K562 (cell line): ENCODE data around the gene HLCS. TPM values are rescaled to one million over a fixed set of nuclear protein-coding genes. Genes with fewer than 3 reads are reported as not detected.
A peak's percentile ranks its signal among the peaks of the same experiment; 100 is the strongest.

Source experiments
- ATAC-seq: fragments of 200-7000 bp; cut with Tn5 transposase; 3 replicates; pipeline ENCODE4 v1.9.1; 2020; ENCODE audit warnings: moderate library complexity
- BruUV-seq: library from RNA; stranded (reverse); fragments of 400-500 nt; replicated peaks from 2 replicates; lab custom pipeline; 2021; lab: Mats Ljungman, UMichigan
- CTCF ChIA-PET: fragments of 300-600 bp; formaldehyde crosslinking; extraction: SDS; loops from one replicate; lab custom pipeline; 2021; ENCODE audit warnings: low intra/inter-chr PET ratio; lab: Yijun Ruan, JAX
- POLR2A ChIA-PET: fragments of 300-600, 350-650 bp; sonication (Branson Sonifier 250); formaldehyde crosslinking; extraction: SDS; loops from one replicate; lab custom pipeline; 2021; ENCODE audit warnings: antibody characterized with exemption, inconsistent platforms; lab: Yijun Ruan, JAX
- DNase-seq, 4 experiments: peaks; one replicate each; pipeline versions ENCODE4 v3.0.0 to v3.0.0-alpha.2; 2011 to 2018; ENCODE audit warnings: low spot score in 3 of 4, mixed read lengths in 3 of 4; ENCODE audit errors: extremely low read depth in 1 of 4
- FAIRE-seq: peaks from 2 replicates; lab custom pipeline; 2011; peaks lifted over from hg19 to GRCh38; lab: Jason Lieb, UNC
- H2AFZ ChIP-seq: 2 replicates; pipeline ENCODE4 v1.6.0; 2011; ENCODE audit warnings: low read depth, low read length, control low read depth, inconsistent platforms
- H3K27ac ChIP-seq: fragments of 200-600 bp; 3 replicates; pipeline ENCODE4 v1.8.0; 2011; ENCODE audit warnings: low read depth, mild to moderate bottlenecking, control low read depth, inconsistent platforms, low read length, moderate library complexity, mixed read lengths; ENCODE audit errors: extremely low read depth
- H3K27me3 ChIP-seq, 2 experiments: fragments of 300-600 bp in 1 of 2; 2 replicates in 1 of 2; 3 replicates in 1 of 2; pipeline versions ENCODE4 v1.6.0 to v1.8.0; 2011; ENCODE audit warnings: inconsistent platforms in 2 of 2, low read length in 2 of 2, mild to moderate bottlenecking in 1 of 2, mixed read lengths in 1 of 2, moderate library complexity in 1 of 2; ENCODE audit not compliant: control insufficient read depth in 2 of 2, insufficient read depth in 2 of 2
- H3K36me3 ChIP-seq: fragments of 300-600 bp; 3 replicates; pipeline ENCODE4 v1.8.0; 2011; ENCODE audit warnings: mild to moderate bottlenecking, low read length, inconsistent platforms; ENCODE audit not compliant: control insufficient read depth, insufficient read depth
- H3K4me1 ChIP-seq, 2 experiments: fragments of 200-600 bp in 1 of 2; replicated peaks in 1 of 2; 2 replicates in 1 of 2; 3 replicates in 1 of 2; pipeline versions ENCODE4 v1.5.1 to v1.8.0; 2011; ENCODE audit warnings: inconsistent platforms in 2 of 2, low read length in 2 of 2, mild to moderate bottlenecking in 1 of 2, mixed read lengths in 1 of 2, moderate library complexity in 1 of 2; ENCODE audit not compliant: control insufficient read depth in 2 of 2, insufficient read depth in 2 of 2
- H3K4me2 ChIP-seq: 2 replicates; pipeline ENCODE4 v1.6.1; 2011; ENCODE audit warnings: low read length, control low read depth, inconsistent platforms, mixed read lengths; ENCODE audit not compliant: insufficient read depth
- H3K4me3 ChIP-seq: fragments of 200-600 bp; sonication (generic), shearing (Covaris generic); 2 replicates; pipeline ENCODE4 v1.5.1; 2016; ENCODE audit warnings: control low read depth, inconsistent platforms
- H3K79me2 ChIP-seq: fragments of 200-600 bp; 3 replicates; pipeline ENCODE4 v1.8.0; 2011; ENCODE audit warnings: low read length, inconsistent platforms; ENCODE audit not compliant: control insufficient read depth, insufficient read depth
- H3K9ac ChIP-seq, 2 experiments: 2 replicates each; pipeline versions ENCODE4 v1.6.0 to v1.6.1; 2011; ENCODE audit warnings: low read depth in 2 of 2, low read length in 2 of 2, control low read depth in 1 of 2, inconsistent platforms in 1 of 2, mild to moderate bottlenecking in 1 of 2, mixed read lengths in 1 of 2; ENCODE audit not compliant: insufficient read depth in 1 of 2
- H3K9me1 ChIP-seq: one replicate; pipeline ENCODE4 v1.6.0; 2011; ENCODE audit warnings: inconsistent platforms, mild to moderate bottlenecking, low read length, moderate library complexity; ENCODE audit not compliant: control insufficient read depth, insufficient read depth
- H3K9me3 ChIP-seq: replicated peaks from 2 replicates; pipeline ENCODE4 v1.5.1; 2011; ENCODE audit warnings: low read depth, low read length, inconsistent platforms; ENCODE audit not compliant: control insufficient read depth, insufficient read depth
- H4K20me1 ChIP-seq: replicated peaks from 2 replicates; pipeline ENCODE4 v1.6.1; 2011; ENCODE audit warnings: low read length, inconsistent platforms, mixed read lengths; ENCODE audit not compliant: control insufficient read depth, insufficient read depth
- E2F5 ChIP-seq: sonication (generic); formaldehyde crosslinking; IDR thresholded peaks from 2 replicates; pipeline ENCODE4 v1.8.0; 2022; ENCODE audit warnings: mild to moderate bottlenecking, missing genetic modification reagents
- ETV5 ChIP-seq: sonication (generic); formaldehyde crosslinking; IDR thresholded peaks from 2 replicates; pipeline ENCODE4 v1.4.0; 2020; ENCODE audit warnings: low read depth, mild to moderate bottlenecking, missing genetic modification reagents
- GTF2B ChIP-seq: IDR thresholded peaks from 2 replicates; pipeline ENCODE4 v1.6.1; 2011; ENCODE audit not compliant: insufficient read length; ENCODE audit errors: extremely low read depth
- HNRNPUL1 ChIP-seq: fragments of 200-400 bp; formaldehyde crosslinking; IDR thresholded peaks from 2 replicates; pipeline ENCODE4 v1.6.1; 2017; ENCODE audit warnings: low read length
- NFIC ChIP-seq: fragments of 450-650 bp; IDR thresholded peaks from 2 replicates; pipeline ENCODE4 v1.6.1; 2017; ENCODE audit warnings: mild to moderate bottlenecking, inconsistent platforms
- NFIX ChIP-seq: fragments of 250-450 bp; sonication (Bioruptor Pico); IDR thresholded peaks from 2 replicates; pipeline ENCODE4 v1.4.0; 2020; ENCODE audit warnings: low read depth, mild to moderate bottlenecking, moderate library complexity
- NR2C2 ChIP-seq, 2 experiments: fragments of 200-800 bp in 1 of 2; sonication (Bioruptor generic) in 1 of 2; sonication (generic) in 1 of 2; formaldehyde crosslinking in 1 of 2; IDR thresholded peaks; 2 replicates each; pipeline versions ENCODE4 v1.6.1 to v1.8.0; 2016 to 2022; ENCODE audit warnings: mild to moderate bottlenecking in 1 of 2, missing compliant biosample characterization in 1 of 2, missing genetic modification characterization in 1 of 2, missing genetic modification reagents in 1 of 2
- RAD51 ChIP-seq: fragments of 450-650 bp; IDR thresholded peaks from 2 replicates; pipeline ENCODE4 v1.7.1; 2016; ENCODE audit warnings: low read depth, mild to moderate bottlenecking, borderline replicate concordance
- SREBF1 ChIP-seq: fragments of 150-350 bp; IDR thresholded peaks from 2 replicates; pipeline ENCODE4 v1.6.1; 2014; ENCODE audit warnings: antibody characterized with exemption, low read depth, low read length, borderline replicate concordance
- THAP7 ChIP-seq: fragments of 250-450 bp; sonication (Bioruptor Pico); IDR thresholded peaks from 2 replicates; pipeline ENCODE4 v1.5.0; 2021
- USF1 ChIP-seq: sonication (generic); formaldehyde crosslinking; IDR thresholded peaks from 2 replicates; pipeline ENCODE4 v1.9.0; 2022; ENCODE audit warnings: mild to moderate bottlenecking, missing genetic modification reagents
- ZNF134 ChIP-seq: fragments of 250-450 bp; sonication (Bioruptor Pico); conservative IDR thresholded peaks from 2 replicates; pipeline ENCODE4 v1.4.0; 2020
- ZNF717 ChIP-seq: fragments of 250-450 bp; sonication (Bioruptor Pico); IDR thresholded peaks from 2 replicates; pipeline ENCODE4 v1.5.0; 2021
- WGBS: fragments of 100-300 bp; shearing (Covaris generic); methylation state at CpG from one replicate; pipeline ENCODE4 v1.1.6; 2016; ENCODE audit warnings: low coverage, mixed read lengths; ENCODE audit not compliant: insufficient coverage; ENCODE audit errors: missing lambda C conversion rate; 5-methylcytosine and 5-hydroxymethylcytosine counted together
- in situ Hi-C: fragments of 300-500 bp; cut with MboI; formaldehyde crosslinking; loops from 4 replicates; pipeline ENCODE4 v1.15.0; 2018; ENCODE audit warnings: inconsistent platforms, mixed read lengths
- intact Hi-C: fragments of 100-400 bp; cut with micrococcal nuclease; formaldehyde crosslinking; loops from 2 replicates; pipeline ENCODE4 v1.14.2; 2022
- polyA plus RNA-seq, 8 experiments: library from polyadenylated mRNA; depleted of rRNA in 4 of 8; stranded (reverse) in 5 of 8; unstranded in 3 of 8; fragments of >200 nt; fragmentation: Nextera tagmentation in 2 of 8; fragmentation: Illumina TruSeq in 1 of 8; extraction: Ambion mirVana in 2 of 8; extraction: Trizol in 1 of 8; gene quantifications; 2 replicates each; pipeline versions ENCODE4 v1.2.1 to v1.2.3, GENCODE V29; 2011 to 2014; ENCODE audit warnings: inconsistent platforms in 1 of 8, missing spikeins in 1 of 8
- total RNA-seq, 7 experiments: library from RNA; depleted of rRNA in 6 of 7; stranded (reverse); fragments of >200 nt in 6 of 7; fragmentation: Illumina TruSeq in 2 of 7; extraction: Trizol in 2 of 7; gene quantifications; 2 replicates each; pipeline versions ENCODE4 v1.2.1 to v1.2.3, GENCODE V29; 2011 to 2021; ENCODE audit warnings: low replicate concordance in 1 of 7

Gene HLCS
- total and polyA plus RNA-seq, 9 of the 15 experiments (the other 6 are each of a cell fraction or from before 2014, with no cell fraction given): 3.0 to 21.5 (median 17.1) TPM

GRCh38 chr21:36776981-36777617, 189.4 kb downstream of the HLCS start:
- no peak for FAIRE-seq
- in situ Hi-C loops: no loop called here
- CTCF ChIA-PET: no interaction called here
- WGBS: 27% methylated on average over 10 of the region's 10 CpGs
- no peaks in the 10 kb centered on the region for H3K9me3 ChIP-seq
- intact Hi-C loops: no loop called here
- no peaks in the 10 kb centered on the region for H3K79me2 ChIP-seq
- POLR2A ChIA-PET: interaction anchor here (0.9 kb wide), 1 partner anchor 24 kb away, joined by 3 read pairs; no protein-coding TSS in a partner anchor
- H3K9me1 ChIP-seq: no peaks in the 10 kb centered on the region
- no peaks in the 10 kb centered on the region for H4K20me1 ChIP-seq
- no peak for TF ChIP-seq RAD51
- peak; percentile 75 for TF ChIP-seq NFIC
- TF ChIP-seq NFIX: 0 out of 2 replicates have a peak, but pooled peaks have one; percentile 20
- TF ChIP-seq USF1 (CRISPR knock-in tag): no peak
- no peak overlapping the region for H3K27ac ChIP-seq
- no peak for DNase-seq
- H3K36me3 ChIP-seq: no peaks in the 10 kb centered on the region
- H3K4me2 ChIP-seq: no peak overlapping the region
- no peak overlapping the region for H3K4me3 ChIP-seq
- H3K4me1 ChIP-seq: 0 out of 5 replicates have a peak, but pooled peaks cover 0 to 3% of the 10 kb centered on the region in 2 experiments
- BruUV-seq: no TSS peak
- no peak overlapping the region for H3K9ac ChIP-seq
- H3K27me3 ChIP-seq: no peaks in the 10 kb centered on the region
- no peak for ATAC-seq
- H2AFZ ChIP-seq: no peak overlapping the region

- Histone ChIP-seq H4K20me1 (no peaks in the 10 kb centered on the region), H3K27me3 (no peaks in the 10 kb centered on the region), H3K9me1 (no peaks in the 10 kb centered on the region), H3K79me2 (no peaks in the 10 kb centered on the region), H3K27ac (no peak overlapping the region), H2AFZ (no peak overlapping the region), H3K4me2 (no peak overlapping the region), H3K36me3 (no peaks in the 10 kb centered on the region), H3K9me3 (no peaks in the 10 kb centered on the region), H3K4me3 (no peak overlapping the region), H3K4me1 (0 out of 5 replicates have a peak, but pooled peaks cover 0 to 3% of the 10 kb centered on the region in 2 experiments), H3K9ac (no peak overlapping the region)
- FAIRE-seq (no peak), ATAC-seq (0 out of 3 replicates have a peak, but pooled peaks have one; percentile 38), DNase-seq (no peak)
- ChIA-PET CTCF (no interaction called here), POLR2A (interaction anchor here (1.6 kb wide), 1 partner anchor 13 kb away, joined by 4 read pairs; no protein-coding TSS in a partner anchor)
- intact Hi-C loops (no loop called here), in situ Hi-C loops (no loop called here)
- 36% methylated on average over 8 of the region's 8 CpGs for WGBS
- no TSS peak for BruUV-seq
- TF ChIP-seq SREBF1 (no peak), GTF2B (no peak), ETV5 (CRISPR knock-in tag) (no peak), ZNF134 (CRISPR knock-in tag) (no peak), HNRNPUL1 (no peak), E2F5 (CRISPR knock-in tag) (no peak), ZNF717 (CRISPR knock-in tag) (no peak), THAP7 (CRISPR knock-in tag) (no peak), NR2C2 (CRISPR knock-in tag; IDR thresholded peaks at IDR 0.05) (no peak), NR2C2 (tag; IDR thresholded peaks at IDR 0.05) (no peak)
Measured at GRCh38 chr21:36773995-36774394, 192.5 kb downstream of the HLCS start.
